ENCODE measurements around the gene LUC7L3.

Gene LUC7L3

GRCh38 chr17:50763716-50764475 is 44.5 kb downstream of the LUC7L3 start:
- DNase-seq, result peak; percentile 27

GRCh38 chr17:50764734-50765149 is 45.3 kb downstream of the LUC7L3 start:
- DNase-seq, result no peak

- DNase-seq, result no peak
Measured at GRCh38 chr17:50765454-50766221, 46.2 kb downstream of the LUC7L3 start.

GRCh38 chr17:50766222-50767023 is 47.0 kb downstream of the LUC7L3 start:
- DNase-seq, result no peak

GRCh38 chr17:50767030-50767429 is 47.6 kb downstream of the LUC7L3 start:
- no peak for DNase-seq

- no peak for DNase-seq
Measured at GRCh38 chr17:50767446-50767845, 48.0 kb downstream of the LUC7L3 start, which contains the start of gene ANKRD40CL. TSS of gene ANKRD40CL (minus strand) at chr17:50767518. CDS start at chr17:50766913, 605 bp downstream.

- no peak for DNase-seq
Measured at GRCh38 chr17:50768346-50768761, 49.0 kb downstream of the LUC7L3 start.

GRCh38 chr17:50769884-50770283 is 50.5 kb downstream of the LUC7L3 start:
- no peak for DNase-seq

GRCh38 chr17:50770346-50770745 is 50.9 kb downstream of the LUC7L3 start:
- no peak for DNase-seq

- no peak for DNase-seq
Measured at GRCh38 chr17:50771991-50772785, 52.8 kb downstream of the LUC7L3 start.

- no peak for DNase-seq
Measured at GRCh38 chr17:50774225-50774803, 54.9 kb downstream of the LUC7L3 start.

- no peak for DNase-seq
Measured at GRCh38 chr17:50775926-50776325, 56.5 kb downstream of the LUC7L3 start.

- peak; percentile 74 for DNase-seq
Measured at GRCh38 chr17:50778471-50778870, 59.1 kb downstream of the LUC7L3 start.

- no peak for DNase-seq
Measured at GRCh38 chr17:50778988-50779387, 59.6 kb downstream of the LUC7L3 start.

GRCh38 chr17:50779747-50780353 is 60.4 kb downstream of the LUC7L3 start:
- DNase-seq, result no peak

GRCh38 chr17:50781167-50781566 is 61.8 kb downstream of the LUC7L3 start:
- DNase-seq, result no peak

- peak; percentile 79 for DNase-seq
Measured at GRCh38 chr17:50783193-50783660, 63.8 kb downstream of the LUC7L3 start.

- no peak for DNase-seq
Measured at GRCh38 chr17:50783905-50784304, 64.5 kb downstream of the LUC7L3 start.

GRCh38 chr17:50785126-50785525 is 65.7 kb downstream of the LUC7L3 start:
- no peak for DNase-seq

GRCh38 chr17:50785946-50786570 is 66.7 kb downstream of the LUC7L3 start:
- peak; percentile 41 for DNase-seq

- no peak for DNase-seq
Measured at GRCh38 chr17:50787106-50787505, 67.7 kb downstream of the LUC7L3 start.

Data from DMS79 treated with DMSO at 0.1 percent for 48 hours (cell line).